Anterior cingulate cortex (tissue), 58 donors: ENCODE measurements around the gene TSPAN4.

ENCODE experiments used
- DNase-seq, 58 donors: peaks; one replicate each; lab custom pipeline; 2025; lab: John Stamatoyannopoulos, UW

The TSPAN4 gene

GRCh38 chr11:899724-900123 lies 57.1 kb downstream of the TSPAN4 start:
- DNase-seq: no peak

DNA sequence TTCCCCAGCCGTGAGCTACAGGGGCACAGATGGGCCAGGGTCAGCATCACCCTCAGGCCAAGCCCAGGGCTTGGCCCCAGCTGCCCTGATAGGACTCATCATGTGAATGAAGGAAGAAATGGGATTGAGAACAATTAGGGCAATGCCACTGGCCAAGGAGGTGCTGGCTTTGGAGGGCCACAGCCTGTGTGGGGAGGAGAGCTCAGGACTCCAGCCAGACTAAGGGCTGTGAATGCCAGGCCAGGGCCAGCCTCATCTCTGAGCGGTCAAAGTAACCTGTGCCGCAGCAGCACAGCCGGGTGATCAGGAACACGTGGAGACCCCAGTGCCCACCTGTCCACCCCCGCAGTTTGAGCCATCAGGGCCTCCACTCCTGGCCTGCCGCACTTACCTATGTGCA lies 57.9 kb downstream of the TSPAN4 start:
- no peak for DNase-seq

GRCh38 chr11:901452-902061 lies 58.9 kb downstream of the TSPAN4 start:
- DNase-seq: no peak

DNA sequence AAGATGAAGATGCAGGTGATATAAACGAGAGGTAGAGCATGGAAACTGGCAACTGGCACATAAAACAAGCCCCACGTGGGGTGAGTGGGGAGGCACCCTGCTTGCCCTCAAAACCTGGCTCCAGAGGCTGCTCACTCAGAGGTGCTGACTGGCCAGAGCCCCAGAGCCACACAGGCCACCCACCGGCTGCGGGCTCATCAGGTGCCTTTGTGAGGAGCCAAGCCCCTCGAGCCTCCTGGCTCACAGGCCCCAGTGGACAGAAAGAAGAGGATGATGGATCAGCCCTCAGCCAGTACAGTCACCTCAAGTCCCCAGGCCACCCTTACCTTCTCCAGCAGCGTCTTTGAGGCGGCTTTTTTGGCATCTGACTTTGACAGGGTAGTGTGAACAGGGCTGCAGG lies 61.7 kb downstream of the TSPAN4 start:
- no peak for DNase-seq

DNA sequence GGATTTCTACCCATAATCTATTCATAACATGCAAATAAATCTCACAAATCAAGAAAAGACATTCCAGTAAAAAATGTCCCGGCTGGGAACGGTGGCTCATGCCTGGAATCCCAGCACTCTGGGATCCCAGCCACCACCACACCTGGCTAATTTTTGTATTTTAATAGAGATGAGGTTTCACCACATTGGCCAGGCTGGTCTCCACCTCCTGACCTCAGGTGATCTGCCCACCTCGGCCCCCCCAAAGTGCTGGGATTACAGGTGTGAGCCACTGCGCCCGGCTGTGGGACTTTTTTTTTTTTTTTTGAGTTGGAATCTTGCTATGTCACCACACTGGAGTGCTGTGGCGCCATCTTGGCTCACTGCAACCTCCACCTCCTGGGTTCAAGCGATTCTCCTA lies 63.3 kb downstream of the TSPAN4 start:
- DNase-seq: no peak

DNA sequence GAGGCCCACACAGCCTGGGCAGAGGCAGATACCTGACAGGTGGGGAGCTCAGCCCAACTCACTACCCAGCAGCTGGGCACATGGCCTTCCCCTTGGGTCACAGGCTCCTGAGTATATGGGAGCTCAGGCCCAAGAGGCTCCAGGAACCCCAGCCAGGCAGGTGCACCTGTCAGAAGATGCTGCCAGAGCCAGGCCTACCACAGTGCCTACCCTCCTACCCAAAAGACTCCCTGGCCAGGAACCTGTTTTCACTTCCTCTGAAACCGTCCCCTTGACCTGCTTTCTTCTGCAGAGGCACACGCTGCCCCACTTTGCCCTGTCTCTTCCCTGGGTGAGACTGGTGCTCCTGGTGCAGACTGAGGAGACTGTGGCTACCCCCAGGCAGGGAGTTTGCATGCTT lies 65.0 kb downstream of the TSPAN4 start:
- no peak for DNase-seq

DNA sequence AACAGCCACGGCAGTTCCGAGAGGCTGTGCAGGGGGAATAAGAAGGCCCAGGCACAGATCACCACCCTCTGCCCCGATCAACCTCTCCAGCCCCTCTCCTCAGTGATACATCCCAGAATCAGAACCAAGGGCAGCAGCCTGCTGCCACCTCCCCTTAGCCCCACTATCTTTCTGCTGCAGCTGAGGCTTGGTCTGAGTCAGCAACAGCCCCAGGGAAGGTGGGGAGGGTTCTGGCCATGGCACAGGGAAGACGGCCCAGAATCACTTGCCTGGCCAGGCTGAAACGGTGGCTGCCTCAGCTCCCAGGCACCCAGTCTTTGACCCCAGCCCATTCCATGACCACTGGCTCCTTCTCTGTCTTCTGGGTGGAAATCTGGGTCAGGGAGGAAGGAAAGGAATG lies 65.6 kb downstream of the TSPAN4 start:
- no peak for DNase-seq

- no peak for DNase-seq
Measured at GRCh38 chr11:909406-909805, 66.8 kb downstream of the TSPAN4 start.

- no peak for DNase-seq
Measured at GRCh38 chr11:910044-910588, 67.5 kb downstream of the TSPAN4 start.

DNA sequence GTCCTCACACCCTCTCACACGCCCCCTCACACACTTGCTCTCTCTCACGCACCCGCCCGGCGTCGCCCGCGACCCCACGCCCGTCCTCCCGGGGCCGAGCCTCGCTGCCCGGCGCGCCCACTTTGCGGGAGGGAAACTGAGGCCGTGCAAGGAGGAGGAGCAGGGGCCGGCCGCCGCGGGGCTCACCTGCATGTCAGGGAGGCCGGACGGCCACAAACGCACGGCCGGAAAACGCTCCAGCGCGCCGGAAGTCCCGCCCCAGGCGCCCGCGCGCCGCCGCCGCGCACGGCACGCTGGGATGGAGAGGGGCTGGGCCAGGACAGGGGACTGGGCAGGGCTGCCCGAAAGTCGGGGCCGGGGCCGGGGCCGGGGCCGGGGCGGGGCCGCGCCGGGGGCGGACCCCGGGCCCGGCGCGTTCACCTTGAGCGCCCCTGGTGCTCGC lies 68.0 kb downstream of the TSPAN4 start, which contains the start of gene CHID1:
CHID1 (minus strand) TSS at position 222 of the 442 bp plus-strand sequence. CDS start 5,994 bp downstream, outside the sequence.
- peak in 57 of 58 donors; percentile 38 to 89 (median 80) for DNase-seq

GRCh38 chr11:911031-911889 lies 68.6 kb downstream of the TSPAN4 start:
- peak in 9 of 58 donors; percentile 38 to 68 (median 54) for DNase-seq

- DNase-seq: no peak
Measured at GRCh38 chr11:911890-912219, 69.2 kb downstream of the TSPAN4 start.

DNA sequence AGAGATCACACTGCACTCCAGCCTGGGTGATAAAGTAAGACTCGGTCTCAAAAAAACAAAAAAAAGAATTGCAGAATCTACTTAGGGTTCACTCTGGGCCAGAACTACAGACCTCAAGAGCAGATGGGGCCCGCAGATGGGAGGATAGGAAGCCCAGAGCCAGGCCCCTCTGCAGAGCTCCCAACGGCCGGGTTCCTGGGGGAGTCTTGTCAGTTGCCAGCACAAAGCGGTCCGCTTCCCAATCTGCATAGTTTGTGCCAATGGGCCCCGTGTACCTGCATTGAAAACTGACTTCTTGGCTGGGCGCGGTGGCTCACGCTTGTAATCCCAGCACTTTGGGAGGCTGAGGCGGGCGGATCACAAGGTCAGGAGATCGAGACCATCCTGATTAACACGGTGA lies 69.6 kb downstream of the TSPAN4 start:
- no peak for DNase-seq

GRCh38 chr11:913043-913442 lies 70.4 kb downstream of the TSPAN4 start:
- DNase-seq: no peak

DNA sequence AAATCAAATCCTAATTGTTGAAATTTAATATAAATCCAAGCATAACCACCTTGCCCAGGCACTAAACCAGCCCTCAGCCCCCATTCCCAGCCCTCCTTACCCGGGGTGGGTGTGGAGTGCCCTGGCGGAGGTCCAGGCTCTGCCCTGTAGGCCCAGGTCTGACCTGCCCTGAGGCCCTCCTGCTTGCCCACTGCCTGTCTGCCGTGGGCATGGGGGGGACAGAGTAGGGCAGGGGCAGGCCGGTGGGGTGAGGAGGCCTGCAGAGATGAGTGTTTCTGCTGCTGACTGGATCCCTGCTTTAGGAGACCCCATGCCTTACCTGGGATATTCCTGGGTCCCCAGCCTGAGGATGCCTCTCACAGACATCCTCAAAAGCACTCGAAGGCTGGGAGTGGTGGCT lies 71.6 kb downstream of the TSPAN4 start:
- DNase-seq: no peak

GRCh38 chr11:914747-915501 lies 72.3 kb downstream of the TSPAN4 start:
- DNase-seq: peak in 8 of 58 donors; percentile 11 to 41 (median 37)
